Karpas-422 (cell line): ENCODE data around the gene CCSER2. TPM values are rescaled to one million over a fixed set of nuclear protein-coding genes. Genes with fewer than 3 reads are reported as not detected.
"Not testable (repeated sequence)": the region's sequence is repeated elsewhere in the genome, so short reads cannot be mapped to it uniquely, and the experiment has no call there.

ENCODE experiments used
- DNase-seq: peaks from one replicate; pipeline ENCODE4 v3.0.0-alpha.2; 2015
- H2AFZ ChIP-seq: fragments of 200-600 bp; sonication (generic); 2 replicates; pipeline ENCODE4 v1.6.1; 2014; ENCODE audit warnings: antibody characterized with exemption, low read length, mixed read lengths
- H3K27ac ChIP-seq: fragments of 200-600 bp; sonication (generic); 2 replicates; pipeline ENCODE4 v1.5.1; 2014; ENCODE audit warnings: mild to moderate bottlenecking, low read length, moderate library complexity
- H3K27me3 ChIP-seq: fragments of 200-600 bp; sonication (generic); 2 replicates; pipeline ENCODE4 v1.6.1; 2014; ENCODE audit warnings: low read length, mixed read lengths
- H3K36me3 ChIP-seq: fragments of 200-600 bp; sonication (generic); 2 replicates; pipeline ENCODE4 v1.6.1; 2014; ENCODE audit warnings: low read length, mixed read lengths; ENCODE audit not compliant: insufficient read depth
- H3K4me1 ChIP-seq: fragments of 200-600 bp; sonication (generic); 2 replicates; pipeline ENCODE4 v1.6.1; 2014; ENCODE audit warnings: mild to moderate bottlenecking, low read length, mixed read lengths
- H3K4me2 ChIP-seq: fragments of 200-600 bp; sonication (generic); 2 replicates; pipeline ENCODE4 v1.6.1; 2014; ENCODE audit warnings: low read length, low read depth, mild to moderate bottlenecking; ENCODE audit not compliant: poor library complexity, severe bottlenecking
- H3K4me3 ChIP-seq: fragments of 200-600 bp; sonication (generic); 2 replicates; pipeline ENCODE4 v1.5.1; 2014; ENCODE audit warnings: mild to moderate bottlenecking, antibody characterized with exemption, low read length, mixed read lengths
- H3K79me2 ChIP-seq: fragments of 200-600 bp; sonication (generic); 2 replicates; pipeline ENCODE4 v1.6.1; 2014; ENCODE audit warnings: mild to moderate bottlenecking, low read length, mixed read lengths
- H3K9ac ChIP-seq: fragments of 200-600 bp; sonication (generic); 2 replicates; pipeline ENCODE4 v1.6.0; 2014; ENCODE audit warnings: low read length
- H3K9me2 ChIP-seq: fragments of 200-600 bp; sonication (generic), shearing (Covaris generic); replicated peaks from 2 replicates; pipeline ENCODE4 v1.6.0; 2014; ENCODE audit warnings: mild to moderate bottlenecking, low read length, moderate library complexity; ENCODE audit not compliant: insufficient read depth
- H3K9me3 ChIP-seq: fragments of 300-700, 200-600 bp; sonication (generic); 2 replicates; pipeline ENCODE4 v1.6.1; 2014; ENCODE audit warnings: low read length, mixed read lengths
- H4K20me1 ChIP-seq: fragments of 200-600 bp; sonication (generic); 2 replicates; pipeline ENCODE4 v1.6.1; 2014; ENCODE audit warnings: mild to moderate bottlenecking, antibody characterized with exemption, low read length, low read depth; ENCODE audit not compliant: insufficient read depth
- total RNA-seq: library from RNA; depleted of rRNA; stranded (reverse); fragments of >200 nt; shearing (Covaris generic); gene quantifications from 2 replicates; pipeline ENCODE4 v1.2.3, GENCODE V29; 2014; ENCODE audit warnings: low replicate concordance

Gene CCSER2
- total RNA-seq, 1 experiment from 2014 or later, result 12.4 TPM

- no peak overlapping the region for H3K27ac ChIP-seq
- H3K9me3 ChIP-seq, result no peaks in the 10 kb centered on the region
- H4K20me1 ChIP-seq, result no peaks in the 10 kb centered on the region
- DNase-seq, result no peak
- H3K9me2 ChIP-seq, result no peaks in the 10 kb centered on the region
- H3K27me3 ChIP-seq, result no peaks in the 10 kb centered on the region
- no peaks in the 10 kb centered on the region for H3K36me3 ChIP-seq
- no peaks in the 10 kb centered on the region for H3K4me1 ChIP-seq
- no peak overlapping the region for H3K4me2 ChIP-seq
- H2AFZ ChIP-seq, result no peak overlapping the region
- H3K4me3 ChIP-seq, result no peak overlapping the region
- H3K9ac ChIP-seq, result no peak overlapping the region
- H3K79me2 ChIP-seq, result no peaks in the 10 kb centered on the region
Measured at GRCh38 chr10:84407388-84408049, 79.1 kb downstream of the CCSER2 start.

- DNase-seq, result no peak
- Histone ChIP-seq H3K27me3 (no peaks in the 10 kb centered on the region), H3K27ac (no peak overlapping the region), H3K4me1 (no peaks in the 10 kb centered on the region), H3K9me2 (no peaks in the 10 kb centered on the region), H2AFZ (no peak overlapping the region), H3K79me2 (no peaks in the 10 kb centered on the region), H3K4me2 (no peak overlapping the region), H3K36me3 (no peaks in the 10 kb centered on the region), H3K9me3 (no peaks in the 10 kb centered on the region), H3K9ac (no peak overlapping the region), H4K20me1 (no peaks in the 10 kb centered on the region), H3K4me3 (no peak overlapping the region)
Measured at GRCh38 chr10:84412482-84412881, 84.1 kb downstream of the CCSER2 start.

- H3K27me3 ChIP-seq, H3K4me3 ChIP-seq, H3K4me2 ChIP-seq, H3K4me1 ChIP-seq, H3K9me3 ChIP-seq, DNase-seq, H3K79me2 ChIP-seq, H3K27ac ChIP-seq, H3K36me3 ChIP-seq, H3K9me2 ChIP-seq, H3K9ac ChIP-seq, H4K20me1 ChIP-seq, H2AFZ ChIP-seq: not testable (repeated sequence)
Measured at GRCh38 chr10:84414110-84414509, 85.7 kb downstream of the CCSER2 start.

- no peak overlapping the region for H2AFZ ChIP-seq
- H3K79me2 ChIP-seq, result no peaks in the 10 kb centered on the region
- H3K27me3 ChIP-seq, result no peaks in the 10 kb centered on the region
- no peak for DNase-seq
- no peak overlapping the region for H3K27ac ChIP-seq
- H3K4me1 ChIP-seq, result no peaks in the 10 kb centered on the region
- no peak overlapping the region for H3K4me3 ChIP-seq
- H3K9me3 ChIP-seq, result no peaks in the 10 kb centered on the region
- H3K9ac ChIP-seq, result no peak overlapping the region
- no peaks in the 10 kb centered on the region for H3K36me3 ChIP-seq
- H3K4me2 ChIP-seq, result no peak overlapping the region
- no peaks in the 10 kb centered on the region for H4K20me1 ChIP-seq
- no peaks in the 10 kb centered on the region for H3K9me2 ChIP-seq
Measured at GRCh38 chr10:84415539-84416244, 87.3 kb downstream of the CCSER2 start.

GRCh38 chr10:84416245-84416555 lies 87.8 kb downstream of the CCSER2 start:
- Histone ChIP-seq H3K79me2 (no peaks in the 10 kb centered on the region), H3K9ac (no peak overlapping the region), H3K4me2 (no peak overlapping the region), H3K9me3 (no peaks in the 10 kb centered on the region), H3K27me3 (no peaks in the 10 kb centered on the region), H3K9me2 (no peaks in the 10 kb centered on the region), H3K27ac (no peak overlapping the region), H2AFZ (no peak overlapping the region), H3K4me1 (no peaks in the 10 kb centered on the region), H3K4me3 (no peak overlapping the region), H3K36me3 (no peaks in the 10 kb centered on the region), H4K20me1 (no peaks in the 10 kb centered on the region)
- no peak for DNase-seq

- Histone ChIP-seq H3K4me1 (no peaks in the 10 kb centered on the region), H3K27ac (no peak overlapping the region), H4K20me1 (no peaks in the 10 kb centered on the region)
Measured at GRCh38 chr10:84423719-84424118, 95.3 kb downstream of the CCSER2 start.

GRCh38 chr10:84424731-84425167 lies 96.4 kb downstream of the CCSER2 start:
- Histone ChIP-seq H3K27me3 (no peaks in the 10 kb centered on the region), H3K9me3 (no peaks in the 10 kb centered on the region), H3K4me2 (no peak overlapping the region), H3K27ac (no peak overlapping the region), H3K9ac (no peak overlapping the region), H2AFZ (no peak overlapping the region), H3K36me3 (no peaks in the 10 kb centered on the region), H4K20me1 (no peaks in the 10 kb centered on the region), H3K4me1 (no peaks in the 10 kb centered on the region), H3K79me2 (no peaks in the 10 kb centered on the region), H3K4me3 (no peak overlapping the region), H3K9me2 (no peaks in the 10 kb centered on the region)
- no peak for DNase-seq

More at GRCh38 chr10:84423719-84424118, 95.3 kb downstream of the CCSER2 start:
- H3K36me3 ChIP-seq, result no peaks in the 10 kb centered on the region
- no peaks in the 10 kb centered on the region for H3K9me2 ChIP-seq
- no peak overlapping the region for H2AFZ ChIP-seq
- no peak overlapping the region for H3K4me3 ChIP-seq
- no peaks in the 10 kb centered on the region for H3K27me3 ChIP-seq
- H3K79me2 ChIP-seq, result no peaks in the 10 kb centered on the region
- H3K4me2 ChIP-seq, result no peak overlapping the region
- H3K9me3 ChIP-seq, result no peaks in the 10 kb centered on the region
- no peak for DNase-seq
- H3K9ac ChIP-seq, result no peak overlapping the region

GRCh38 chr10:84427903-84428650 lies 99.7 kb downstream of the CCSER2 start:
- DNase-seq, result no peak
- Histone ChIP-seq H3K9me3 (no peaks in the 10 kb centered on the region), H3K27me3 (no peaks in the 10 kb centered on the region), H3K4me3 (no peak overlapping the region), H3K4me2 (no peak overlapping the region), H4K20me1 (no peaks in the 10 kb centered on the region), H2AFZ (no peak overlapping the region), H3K9ac (no peak overlapping the region), H3K36me3 (no peaks in the 10 kb centered on the region), H3K79me2 (no peaks in the 10 kb centered on the region), H3K4me1 (no peaks in the 10 kb centered on the region), H3K27ac (no peak overlapping the region), H3K9me2 (no peaks in the 10 kb centered on the region)
